GM12878 (cell line): Measurements from ENCODE around the gene PCSK6. TPM values are rescaled to one million over a fixed set of nuclear protein-coding genes. Genes with fewer than 3 reads are reported as not detected.
A peak's percentile ranks its signal among the peaks of the same experiment; 100 is the strongest.

Source experiments
- ATF7 ChIP-seq: fragments of 450-650 bp; IDR thresholded peaks from 2 replicates; pipeline ENCODE4 v1.6.1; 2016; ENCODE audit warnings: low read depth, mild to moderate bottlenecking
- CEBPZ ChIP-seq: fragments of 150-350 bp; IDR thresholded peaks from 2 replicates; pipeline ENCODE4 v1.6.1; 2016; ENCODE audit warnings: low read depth, low read length
- CTCF ChIP-seq, 3 experiments: IDR thresholded peaks in 2 of 3; conservative IDR thresholded peaks in 1 of 3; 2 replicates each; pipeline ENCODE4 v1.5.1; 2011; ENCODE audit warnings: low read depth in 3 of 3, low read length in 3 of 3, mild to moderate bottlenecking in 3 of 3, control low read depth in 2 of 3, moderate library complexity in 2 of 3, inconsistent platforms in 1 of 3, mixed read lengths in 1 of 3; ENCODE audit not compliant: control insufficient read depth in 2 of 3, insufficient read depth in 1 of 3; ENCODE audit errors: extremely low read depth in 1 of 3
- EGR1 ChIP-seq, 2 experiments: IDR thresholded peaks; 1 replicate in 1 of 2; 2 replicates in 1 of 2; pipeline ENCODE4 v1.6.1; 2011 to 2012; ENCODE audit warnings: low read depth in 2 of 2, low read length in 2 of 2, borderline replicate concordance in 1 of 2, mild to moderate bottlenecking in 1 of 2, moderate library complexity in 1 of 2
- EP300 ChIP-seq, 2 experiments: fragments of 150-350 bp in 1 of 2; IDR thresholded peaks; 2 replicates each; pipeline ENCODE4 v1.6.1; 2011 to 2012; ENCODE audit warnings: low read depth in 2 of 2, low read length in 2 of 2, borderline replicate concordance in 1 of 2, improper control_type of control experiment in 1 of 2, inconsistent platforms in 1 of 2; ENCODE audit not compliant: control insufficient read depth in 1 of 2
- JUND ChIP-seq: IDR thresholded peaks from 2 replicates; pipeline ENCODE4 v1.6.1; 2012; ENCODE audit warnings: low read depth, mild to moderate bottlenecking, low read length, improper control_type of control experiment, moderate library complexity
- LARP7 ChIP-seq: fragments of 450-650 bp; IDR thresholded peaks from 2 replicates; pipeline ENCODE4 v1.6.1; 2017; ENCODE audit warnings: mild to moderate bottlenecking
- MEF2A ChIP-seq: IDR thresholded peaks from 2 replicates; pipeline ENCODE4 v1.6.1; 2011; ENCODE audit warnings: low read depth, mild to moderate bottlenecking, low read length, moderate library complexity; ENCODE audit not compliant: insufficient read depth
- SREBF1 ChIP-seq: IDR thresholded peaks from 2 replicates; pipeline ENCODE4 v1.6.1; 2012; ENCODE audit warnings: mild to moderate bottlenecking, low read length
- STAT1 ChIP-seq: fragments of 450-650 bp; conservative IDR thresholded peaks from 2 replicates; pipeline ENCODE4 v1.6.1; 2014; ENCODE audit warnings: antibody characterized with exemption, mild to moderate bottlenecking
- TAF1 ChIP-seq: IDR thresholded peaks from 2 replicates; pipeline ENCODE4 v1.6.1; 2011; ENCODE audit warnings: mild to moderate bottlenecking, low read depth, low read length, borderline replicate concordance
- ZBED1 ChIP-seq: IDR thresholded peaks from 2 replicates; pipeline ENCODE4 v1.6.1; 2016; ENCODE audit warnings: borderline replicate concordance
- polyA plus RNA-seq, 11 experiments: library from polyadenylated mRNA; depleted of rRNA in 4 of 11; unstranded in 6 of 11; stranded (reverse) in 5 of 11; fragments of >200 nt; fragmentation: Nextera tagmentation in 4 of 11; fragmentation: Illumina TruSeq in 1 of 11; extraction: Ambion mirVana in 4 of 11; extraction: Trizol in 1 of 11; gene quantifications; 1 replicate in 1 of 11; 2 replicates in 10 of 11; pipeline versions ENCODE4 v1.2.1 to v1.2.3, GENCODE V29; 2011 to 2016; ENCODE audit warnings: inconsistent platforms in 2 of 11, missing spikeins in 2 of 11, low read depth in 1 of 11
- total RNA-seq, 4 experiments: library from RNA; depleted of rRNA in 3 of 4; stranded (reverse); fragments of >200 nt in 3 of 4; fragmentation: Illumina TruSeq in 1 of 4; extraction: Trizol in 1 of 4; gene quantifications; 2 replicates each; pipeline versions ENCODE4 v1.2.1 to v1.2.3, GENCODE V29; 2013 to 2021
- TF ChIP-seq, protein P1 (sequence below): IDR thresholded peaks from 2 replicates; pipeline ENCODE4 v1.6.1; 2011; ENCODE audit warnings: low read depth, mild to moderate bottlenecking, low read length, moderate library complexity, borderline replicate concordance; ENCODE audit errors: extremely low read depth
- TF ChIP-seq, protein P2 (sequence below): fragments of 450-650 bp; IDR thresholded peaks from 2 replicates; pipeline ENCODE4 v1.6.1; 2017; ENCODE audit warnings: mild to moderate bottlenecking, moderate library complexity
- TF ChIP-seq, protein P3 (sequence below): IDR thresholded peaks from 2 replicates; pipeline ENCODE4 v1.6.1; 2011; ENCODE audit warnings: mild to moderate bottlenecking, low read depth, low read length, moderate library complexity; ENCODE audit not compliant: insufficient replicate concordance

The PCSK6 gene
- total and polyA plus RNA-seq, 10 of the 15 experiments (the other 5 are each of a cell fraction or from before 2014, with no cell fraction given): 0.19 to 0.67 (median 0.25) TPM; not detected in 4

- TF ChIP-seq MEF2A (peak; percentile 24; the same call in 1 of the 2 replicates), EP300 (IDR thresholded peaks at IDR 0.05; ENCODE audit: borderline replicate concordance in 1 of 2, control insufficient read depth in 1 of 2, low read depth in 2 of 2, low read length in 2 of 2) (0 out of 4 replicates have a peak, but pooled peaks of 1 of the 2 experiments have one; percentile 7), CTCF (IDR thresholded peaks at IDR 0.05 in 2 of 3, conservative IDR thresholded peaks at IDR 0.05 in 1 of 3; ENCODE audit: control insufficient read depth in 2 of 3, extremely low read depth in 1 of 3, insufficient read depth in 1 of 3, low read depth in 3 of 3, low read length in 3 of 3) (no peak), ZBED1 (no peak), LARP7 (peak; percentile 86), TAF1 (peak; percentile 84; the same call in 1 of the 2 replicates), ATF7 (0 out of 2 replicates have a peak, but pooled peaks have one; percentile 15), STAT1 (no peak), SREBF1 (no peak), CEBPZ (peak; percentile 41; the same call in 1 of the 2 replicates), JUND (no peak), EGR1 (IDR thresholded peaks at IDR 0.05; ENCODE audit: borderline replicate concordance in 1 of 2, low read depth in 2 of 2, low read length in 2 of 2) (peak; percentile 54 to 97)
- TF ChIP-seq, protein P1, sequence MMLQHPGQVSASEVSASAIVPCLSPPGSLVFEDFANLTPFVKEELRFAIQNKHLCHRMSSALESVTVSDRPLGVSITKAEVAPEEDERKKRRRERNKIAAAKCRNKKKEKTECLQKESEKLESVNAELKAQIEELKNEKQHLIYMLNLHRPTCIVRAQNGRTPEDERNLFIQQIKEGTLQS: no peak
- TF ChIP-seq, protein P2, sequence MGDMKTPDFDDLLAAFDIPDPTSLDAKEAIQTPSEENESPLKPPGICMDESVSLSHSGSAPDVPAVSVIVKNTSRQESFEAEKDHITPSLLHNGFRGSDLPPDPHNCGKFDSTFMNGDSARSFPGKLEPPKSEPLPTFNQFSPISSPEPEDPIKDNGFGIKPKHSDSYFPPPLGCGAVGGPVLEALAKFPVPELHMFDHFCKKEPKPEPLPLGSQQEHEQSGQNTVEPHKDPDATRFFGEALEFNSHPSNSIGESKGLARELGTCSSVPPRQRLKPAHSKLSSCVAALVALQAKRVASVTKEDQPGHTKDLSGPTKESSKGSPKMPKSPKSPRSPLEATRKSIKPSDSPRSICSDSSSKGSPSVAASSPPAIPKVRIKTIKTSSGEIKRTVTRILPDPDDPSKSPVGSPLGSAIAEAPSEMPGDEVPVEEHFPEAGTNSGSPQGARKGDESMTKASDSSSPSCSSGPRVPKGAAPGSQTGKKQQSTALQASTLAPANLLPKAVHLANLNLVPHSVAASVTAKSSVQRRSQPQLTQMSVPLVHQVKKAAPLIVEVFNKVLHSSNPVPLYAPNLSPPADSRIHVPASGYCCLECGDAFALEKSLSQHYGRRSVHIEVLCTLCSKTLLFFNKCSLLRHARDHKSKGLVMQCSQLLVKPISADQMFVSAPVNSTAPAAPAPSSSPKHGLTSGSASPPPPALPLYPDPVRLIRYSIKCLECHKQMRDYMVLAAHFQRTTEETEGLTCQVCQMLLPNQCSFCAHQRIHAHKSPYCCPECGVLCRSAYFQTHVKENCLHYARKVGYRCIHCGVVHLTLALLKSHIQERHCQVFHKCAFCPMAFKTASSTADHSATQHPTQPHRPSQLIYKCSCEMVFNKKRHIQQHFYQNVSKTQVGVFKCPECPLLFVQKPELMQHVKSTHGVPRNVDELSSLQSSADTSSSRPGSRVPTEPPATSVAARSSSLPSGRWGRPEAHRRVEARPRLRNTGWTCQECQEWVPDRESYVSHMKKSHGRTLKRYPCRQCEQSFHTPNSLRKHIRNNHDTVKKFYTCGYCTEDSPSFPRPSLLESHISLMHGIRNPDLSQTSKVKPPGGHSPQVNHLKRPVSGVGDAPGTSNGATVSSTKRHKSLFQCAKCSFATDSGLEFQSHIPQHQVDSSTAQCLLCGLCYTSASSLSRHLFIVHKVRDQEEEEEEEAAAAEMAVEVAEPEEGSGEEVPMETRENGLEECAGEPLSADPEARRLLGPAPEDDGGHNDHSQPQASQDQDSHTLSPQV: no peak
- TF ChIP-seq, protein P3, sequence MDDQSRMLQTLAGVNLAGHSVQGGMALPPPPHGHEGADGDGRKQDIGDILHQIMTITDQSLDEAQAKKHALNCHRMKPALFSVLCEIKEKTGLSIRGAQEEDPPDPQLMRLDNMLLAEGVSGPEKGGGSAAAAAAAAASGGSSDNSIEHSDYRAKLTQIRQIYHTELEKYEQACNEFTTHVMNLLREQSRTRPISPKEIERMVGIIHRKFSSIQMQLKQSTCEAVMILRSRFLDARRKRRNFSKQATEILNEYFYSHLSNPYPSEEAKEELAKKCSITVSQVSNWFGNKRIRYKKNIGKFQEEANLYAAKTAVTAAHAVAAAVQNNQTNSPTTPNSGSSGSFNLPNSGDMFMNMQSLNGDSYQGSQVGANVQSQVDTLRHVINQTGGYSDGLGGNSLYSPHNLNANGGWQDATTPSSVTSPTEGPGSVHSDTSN: no peak
Measured at GRCh38 chr15:101294731-101295606, 194.5 kb downstream of the PCSK6 start, which contains the start of gene SNRPA1 (continued).
